Thyroid gland (tissue), 4 donors: ENCODE data around the gene CCL2. TPM values are rescaled to one million over a fixed set of nuclear protein-coding genes. Genes with fewer than 3 reads are reported as not detected.

Source experiments
- DNase-seq, 2 donors: peaks; one replicate each; pipeline ENCODE4 v3.0.0-alpha.2; 2019
- H3K27ac ChIP-seq, 3 donors: fragments of 200-600 bp; sonication (generic); 1 replicate in 2 of 3; 2 replicates in 1 of 3; pipeline ENCODE4 v1.5.1; 2016 to 2019; ENCODE audit warnings: mild to moderate bottlenecking in 1 of 3, moderate library complexity in 1 of 3
- H3K27me3 ChIP-seq: fragments of 200-600 bp; sonication (generic); one replicate; pipeline ENCODE4 v1.5.1; 2019
- H3K36me3 ChIP-seq, 2 donors: fragments of 200-600 bp; sonication (generic); one replicate each; pipeline ENCODE4 v1.5.1; 2016 to 2019
- H3K4me1 ChIP-seq, 2 donors: fragments of 200-600 bp; sonication (generic); one replicate each; pipeline ENCODE4 v1.5.1; 2017 to 2019
- H3K4me3 ChIP-seq, 3 donors: fragments of 200-600 bp; sonication (generic); replicated peaks in 1 of 3; 1 replicate in 2 of 3; 2 replicates in 1 of 3; pipeline ENCODE4 v1.5.1; 2016; ENCODE audit warnings: mild to moderate bottlenecking in 1 of 3
- H3K9me3 ChIP-seq: fragments of 200-600 bp; sonication (generic); one replicate; pipeline ENCODE4 v1.5.1; 2017
- CTCF ChIP-seq, 6 experiments: fragments of 200-600 bp in 3 of 6; fragments of 450-650 bp in 3 of 6; sonication (generic) in 3 of 6; IDR thresholded peaks; one replicate each; pipeline ENCODE4 v1.5.1; 2016 to 2019; ENCODE audit warnings: antibody characterized with exemption in 6 of 6, mild to moderate bottlenecking in 2 of 6, inconsistent platforms in 1 of 6, moderate library complexity in 1 of 6
- POLR2A ChIP-seq, 2 donors: fragments of 450-650 bp; IDR thresholded peaks; one replicate each; pipeline ENCODE4 v1.6.1; 2017; ENCODE audit warnings: antibody characterized with exemption in 2 of 2, mild to moderate bottlenecking in 2 of 2, moderate library complexity in 1 of 2
- WGBS, 2 donors: methylation state at CpG; one replicate each; pipeline ENCODE4 v1.1.5; 2017; 5-methylcytosine and 5-hydroxymethylcytosine counted together
- intact Hi-C: fragments of 100-400 bp; cut with DNase I; formaldehyde crosslinking; loops from one replicate; pipeline ENCODE4 v1.15.1; 2023
- total RNA-seq, 4 donors: library from RNA; depleted of rRNA; stranded (reverse); fragments of >200 nt; gene quantifications; one replicate each; pipeline ENCODE4 v1.2.3, GENCODE V29; 2016

CCL2 gene
- total RNA-seq: 10 to 100 TPM; 11.7 to 39.4 (median 23.6) TPM

GRCh38 chr17:34254651-34255380, at the start of gene CCL2:
TSS of gene CCL2 (plus strand) at chr17:34255285. CDS start at chr17:34255350, 65 bp downstream.
- Histone ChIP-seq H3K4me1 (peaks cover 51 to 61% of the 10 kb centered on the region in 2 donors), H3K36me3 (no peaks in the 10 kb centered on the region), H3K9me3 (no peaks in the 10 kb centered on the region), H3K27me3 (no peaks in the 10 kb centered on the region), H3K4me3 (peak within 1 kb of the TSS in 1 of 3 donors; percentile 1), H3K27ac (peak within 1 kb of the TSS; percentile 75 to 92 (median 76))
- peak in 1 of 2 donors; percentile 75 for TF ChIP-seq POLR2A (IDR thresholded peaks at IDR 0.05)
- no peak for TF ChIP-seq CTCF (IDR thresholded peaks at IDR 0.05)
- intact Hi-C loops: no loop called here
- peak; percentile 89 to 91 for DNase-seq
- WGBS, 2 donors: 6 to 8% methylated on average over 11 of the region's 11 CpGs

- TF ChIP-seq CTCF (IDR thresholded peaks at IDR 0.05): no peak
- TF ChIP-seq POLR2A (IDR thresholded peaks at IDR 0.05): no peak
- no peaks in the 10 kb centered on the region for H3K9me3 ChIP-seq
- H3K27me3 ChIP-seq: no peaks in the 10 kb centered on the region
- no peaks in the 10 kb centered on the region for H3K4me1 ChIP-seq
- no peak overlapping the region for H3K27ac ChIP-seq
- H3K36me3 ChIP-seq: no peaks in the 10 kb centered on the region
- DNase-seq: no peak
- intact Hi-C loops: loop anchor here (2.0 kb wide), 1 partner anchor 97 kb away; no protein-coding TSS in a partner anchor
- WGBS, 2 donors: 92 to 95% methylated on average over 1 of the region's 1 CpG
- no peak overlapping the region for H3K4me3 ChIP-seq
Measured at GRCh38 chr17:34205401-34205800, 49.7 kb upstream of the CCL2 start.

GRCh38 chr17:34206569-34206968, 48.5 kb upstream of the CCL2 start:
- no peak for DNase-seq
- H3K27me3 ChIP-seq: no peaks in the 10 kb centered on the region
- H3K27ac ChIP-seq: no peak overlapping the region
- no peaks in the 10 kb centered on the region for H3K9me3 ChIP-seq
- H3K4me1 ChIP-seq: no peaks in the 10 kb centered on the region
- TF ChIP-seq POLR2A (IDR thresholded peaks at IDR 0.05): no peak
- TF ChIP-seq CTCF (IDR thresholded peaks at IDR 0.05): no peak
- intact Hi-C loops: no loop called here
- WGBS, 2 donors: 82 to 86% methylated on average over 3 of the region's 3 CpGs
- H3K36me3 ChIP-seq: no peaks in the 10 kb centered on the region
- H3K4me3 ChIP-seq: no peak overlapping the region

- no peak for DNase-seq
- TF ChIP-seq CTCF (IDR thresholded peaks at IDR 0.05): no peak
- Histone ChIP-seq H3K4me1 (no peaks in the 10 kb centered on the region), H3K27me3 (no peaks in the 10 kb centered on the region), H3K4me3 (no peak overlapping the region), H3K9me3 (no peaks in the 10 kb centered on the region), H3K36me3 (no peaks in the 10 kb centered on the region), H3K27ac (no peak overlapping the region)
- intact Hi-C loops: no loop called here
- 93 to 98% methylated on average over 2 of the region's 2 CpGs for WGBS, 2 donors
Measured at GRCh38 chr17:34207572-34207971, 47.5 kb upstream of the CCL2 start.

- H3K9me3 ChIP-seq: no peaks in the 10 kb centered on the region
- H3K27me3 ChIP-seq: no peaks in the 10 kb centered on the region
- 6 to 97% methylated on average over 1 of the region's 1 CpG for WGBS, 2 donors
- TF ChIP-seq CTCF (IDR thresholded peaks at IDR 0.05) (no peak), POLR2A (IDR thresholded peaks at IDR 0.05) (no peak)
- no peak overlapping the region for H3K4me3 ChIP-seq
- H3K4me1 ChIP-seq: no peaks in the 10 kb centered on the region
- DNase-seq: no peak
- intact Hi-C loops: no loop called here
- no peak overlapping the region for H3K27ac ChIP-seq
- no peaks in the 10 kb centered on the region for H3K36me3 ChIP-seq
Measured at GRCh38 chr17:34218748-34219147, 36.3 kb upstream of the CCL2 start.
